B cell (primary cell): ENCODE data around the gene BACH2. TPM values are rescaled to one million over a fixed set of nuclear protein-coding genes. Genes with fewer than 3 reads are reported as not detected.
A peak's percentile ranks its signal among the peaks of the same experiment; 100 is the strongest.

Source experiments
- ATAC-seq: fragments of 200-7000 bp; cut with Tn5 transposase; one replicate; pipeline ENCODE4 v1.10.0; 2021; ENCODE audit warnings: low read depth, mild to moderate bottlenecking, moderate number of reproducible peaks, moderate library complexity
- CTCF ChIA-PET: fragments of 350-600 bp; sonication (Branson Sonifier 250); formaldehyde crosslinking; loops from one replicate; lab custom pipeline; 2021; ENCODE audit warnings: antibody characterized with exemption, inconsistent platforms; lab: Charles Lee
- POLR2A ChIA-PET: fragments of 350-600 bp; sonication (Branson Sonifier 250); formaldehyde crosslinking; loops from one replicate; lab custom pipeline; 2021; ENCODE audit warnings: antibody characterized with exemption; lab: Charles Lee
- DNase-seq: peaks from one replicate; pipeline ENCODE4 v3.0.0; 2013
- H2AFZ ChIP-seq: 2 replicates; pipeline ENCODE4 v1.6.1; 2012; ENCODE audit warnings: mild to moderate bottlenecking, low read depth, low read length; ENCODE audit not compliant: insufficient read depth, poor library complexity, severe bottlenecking
- H3K27ac ChIP-seq, 2 donors: 1 replicate in 1 of 2; 2 replicates in 1 of 2; pipeline ENCODE4 v1.5.1; 2012 to 2013; ENCODE audit warnings: low read length in 2 of 2, mild to moderate bottlenecking in 2 of 2, moderate library complexity in 1 of 2
- H3K27me3 ChIP-seq, 4 experiments: fragments of 200-600 bp in 1 of 4; sonication (generic) in 1 of 4; replicated peaks in 1 of 4; 1 replicate in 2 of 4; 2 replicates in 2 of 4; pipeline versions ENCODE4 v1.6.1 to v1.7.0; 2013 to 2016; ENCODE audit warnings: low read length in 3 of 4, mild to moderate bottlenecking in 2 of 4, mixed read lengths in 1 of 4, moderate library complexity in 1 of 4; ENCODE audit not compliant: insufficient read depth in 4 of 4, control insufficient read depth in 3 of 4; ENCODE audit errors: control extremely low read depth in 1 of 4
- H3K36me3 ChIP-seq, 2 experiments: replicated peaks in 1 of 2; 1 replicate in 1 of 2; 2 replicates in 1 of 2; pipeline versions ENCODE4 v1.6.1 to v1.7.1; 2013; ENCODE audit warnings: low read length in 1 of 2; ENCODE audit not compliant: insufficient read depth in 2 of 2, control insufficient read depth in 1 of 2; ENCODE audit errors: control extremely low read depth in 1 of 2, extremely low read depth in 1 of 2
- H3K4me1 ChIP-seq, 2 donors: fragments of 200-600 bp in 1 of 2; sonication (generic) in 1 of 2; 1 replicate in 1 of 2; 2 replicates in 1 of 2; pipeline versions ENCODE4 v1.5.1 to v1.6.1; 2013 to 2017; ENCODE audit warnings: low read length in 2 of 2; ENCODE audit not compliant: control insufficient read depth in 2 of 2, insufficient read depth in 2 of 2
- H3K4me2 ChIP-seq: replicated peaks from 2 replicates; pipeline ENCODE3; 2012; ENCODE audit warnings: mild to moderate bottlenecking, low read depth, low read length; ENCODE audit not compliant: poor library complexity, severe bottlenecking
- H3K4me3 ChIP-seq, 5 experiments: fragments of 200-600 bp in 1 of 5; sonication (generic) in 1 of 5; 1 replicate in 3 of 5; 2 replicates in 2 of 5; pipeline versions ENCODE4 v1.5.1 to v1.7.0; 2011 to 2016; ENCODE audit warnings: low read length in 4 of 5, mild to moderate bottlenecking in 4 of 5, low read depth in 2 of 5, control low read depth in 1 of 5, moderate library complexity in 1 of 5; ENCODE audit not compliant: insufficient read depth in 1 of 5; ENCODE audit errors: control extremely low read depth in 1 of 5, extremely low read depth in 1 of 5
- H3K79me2 ChIP-seq: fragments of 200-600 bp; sonication (generic); one replicate; pipeline ENCODE4 v1.6.0; 2016; ENCODE audit warnings: low read length; ENCODE audit not compliant: control insufficient read depth, insufficient read depth
- H3K9ac ChIP-seq: fragments of 200-600 bp; sonication (generic); 2 replicates; pipeline ENCODE4 v1.6.1; 2017; ENCODE audit warnings: mild to moderate bottlenecking, low read length, moderate library complexity
- H3K9me3 ChIP-seq, 3 donors: one replicate each; pipeline versions ENCODE4 v1.6.1 to v1.7.1; 2013; ENCODE audit warnings: low read length in 2 of 3; ENCODE audit not compliant: control insufficient read depth in 2 of 3, insufficient read depth in 1 of 3; ENCODE audit errors: control extremely low read depth in 1 of 3
- H4K20me1 ChIP-seq: 2 replicates; pipeline ENCODE4 v1.6.0; 2012; ENCODE audit warnings: mild to moderate bottlenecking, low read length; ENCODE audit not compliant: insufficient read depth, control insufficient read depth, poor library complexity, severe bottlenecking
- H3K27ac Mint-ChIP-seq: one replicate; pipeline ENCODE4 v1.8.0; 2021; ENCODE audit warnings: mixed read lengths
- H3K27me3 Mint-ChIP-seq: one replicate; pipeline ENCODE4 v1.8.0; 2021; ENCODE audit warnings: mixed read lengths
- H3K4me1 Mint-ChIP-seq: one replicate; pipeline ENCODE4 v1.8.0; 2021; ENCODE audit warnings: mixed read lengths
- H3K4me3 Mint-ChIP-seq: one replicate; pipeline ENCODE4 v1.8.0; 2021; ENCODE audit warnings: mixed read lengths
- H3K9me3 Mint-ChIP-seq: one replicate; pipeline ENCODE4 v1.8.0; 2022; ENCODE audit warnings: mixed read lengths; ENCODE audit not compliant: insufficient read depth
- CTCF ChIP-seq: fragments of 200-600 bp; IDR thresholded peaks from one replicate; pipeline ENCODE4 v1.8.0; 2022; ENCODE audit warnings: antibody characterized with exemption, mild to moderate bottlenecking
- EZH2 ChIP-seq: IDR thresholded peaks from 2 replicates; pipeline ENCODE4 v1.6.1; 2012; ENCODE audit warnings: borderline replicate concordance, low read depth, mild to moderate bottlenecking, moderate library complexity, low read length; ENCODE audit not compliant: insufficient read depth, poor library complexity, severe bottlenecking
- WGBS: methylation state at CpG from one replicate; pipeline ENCODE4 v1.1.5; 2013; ENCODE audit warnings: missing lambda C conversion rate; ENCODE audit not compliant: insufficient coverage; 5-methylcytosine and 5-hydroxymethylcytosine counted together
- intact Hi-C: fragments of 100-400 bp; cut with micrococcal nuclease; formaldehyde crosslinking; loops from one replicate; pipeline ENCODE4 v1.10.0; 2022
- polyA plus RNA-seq: library from polyadenylated mRNA; depleted of rRNA; stranded (reverse); fragments of >200 nt; gene quantifications from 2 replicates; pipeline ENCODE4 v1.2.3, GENCODE V29; 2012
- total RNA-seq, 2 donors: library from RNA; stranded (reverse); fragments of 120-200 nt in 1 of 2; gene quantifications; 1 replicate in 1 of 2; 2 replicates in 1 of 2; pipeline versions ENCODE4 v1.2.3 to v1.2.4, GENCODE V29; 2013 to 2022

BACH2 gene
- total and polyA plus RNA-seq, 2 donors (not counting 1 experiment from before 2014, with no cell fraction given), result 41.1 to 235 TPM

GRCh38 chr6:90297115-90297866 lies 648 bp upstream of the BACH2 start:
- peak overlapping the region; percentile 77 for H3K9ac ChIP-seq
- H3K27ac ChIP-seq, result peak overlapping the region; percentile 94
- peaks cover 0 to 10% of the 10 kb centered on the region in 2 experiments for H3K36me3 ChIP-seq
- POLR2A ChIA-PET, result interaction anchor here (1.3 to 2.7 kb wide), 2 partner anchors 44 to 79 kb away, joined by 5 to 35 read pairs; no protein-coding TSS in a partner anchor
- H3K4me2 ChIP-seq, result peak overlapping the region; percentile 88
- no peaks in the 10 kb centered on the region for H3K27me3 ChIP-seq
- H3K4me3 Mint-ChIP-seq, result peak overlapping the region; percentile 83
- peaks cover 50% of the 10 kb centered on the region for H3K4me1 Mint-ChIP-seq
- peaks cover 39% of the 10 kb centered on the region for H3K79me2 ChIP-seq
- peak overlapping the region; percentile 83 for H2AFZ ChIP-seq
- WGBS, result 14% methylated on average over 24 of the region's 31 CpGs
- H4K20me1 ChIP-seq, result peaks cover 26% of the 10 kb centered on the region
- H3K27ac Mint-ChIP-seq, result peak overlapping the region; percentile 92
- TF ChIP-seq CTCF, result peak; percentile 27
- TF ChIP-seq EZH2, result no peak
- DNase-seq (no peak), ATAC-seq (no peak)
- CTCF ChIA-PET, result interaction anchor here (0.7 to 7.1 kb wide), 8 partner anchors 11 to 121 kb away, joined by 3 to 89 read pairs (median 4); no protein-coding TSS in a partner anchor
- H3K27me3 Mint-ChIP-seq, result no peaks in the 10 kb centered on the region
- no peaks in the 10 kb centered on the region for H3K9me3 ChIP-seq
- peaks cover 46% of the 10 kb centered on the region in 2 donors for H3K4me1 ChIP-seq
- H3K9me3 Mint-ChIP-seq, result no peaks in the 10 kb centered on the region
- intact Hi-C loops, result loop anchor here (10.0 kb wide), 1 partner anchor 472 kb away; the partner anchor contains the start of gene CASP8AP2
- peak overlapping the region in 4 of 5 experiments; percentile 59 to 80 (median 68) for H3K4me3 ChIP-seq
